ENCODE measurements around the gene COX4I2.
"Not testable (repeated sequence)": the region's sequence is repeated elsewhere in the genome, so short reads cannot be mapped to it uniquely, and the experiment has no call there.

Gene COX4I2

DNA sequence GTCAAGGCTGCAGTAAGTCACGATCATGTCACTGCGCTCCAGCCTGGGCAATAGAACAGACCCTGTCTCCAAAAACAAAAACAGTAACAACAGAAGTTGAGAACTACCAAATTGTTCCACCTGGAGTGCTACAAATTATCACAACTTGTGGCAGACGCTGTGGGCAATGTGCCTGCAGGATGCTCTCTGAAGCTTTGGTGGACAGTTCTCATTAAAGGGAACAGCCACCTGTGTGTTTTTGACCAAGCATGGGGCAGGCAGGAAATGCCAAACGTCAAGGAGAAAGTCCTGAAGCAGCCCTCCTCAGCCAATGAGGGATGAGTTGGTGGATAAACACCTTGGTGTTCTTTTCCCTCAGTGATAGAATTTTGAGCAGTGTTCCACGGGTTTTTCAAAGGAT lies 15.8 kb downstream of the COX4I2 start:
- DNase-seq (ENCODE audit: low read depth in 4 of 4, low spot score in 1 of 4), result no peak

DNA sequence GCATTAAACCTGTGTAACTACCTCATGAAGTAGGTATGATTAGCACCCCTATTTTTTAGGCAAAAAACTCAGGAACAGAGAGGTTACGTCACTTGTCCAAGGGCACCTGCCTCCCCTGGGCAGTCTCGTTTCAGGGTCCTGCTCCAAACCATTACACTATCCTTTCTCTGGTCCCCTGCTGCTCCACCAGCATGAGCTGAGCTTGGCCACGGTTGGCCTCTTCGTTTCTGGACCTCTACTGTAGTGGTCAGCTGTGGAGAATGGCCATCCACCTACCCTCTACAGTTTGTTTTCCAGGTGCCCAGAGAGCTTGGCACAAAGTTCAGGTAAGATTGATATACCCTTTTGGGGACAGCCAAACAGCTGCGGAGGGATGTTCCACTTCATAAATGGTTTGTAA lies 16.8 kb downstream of the COX4I2 start:
- DNase-seq (ENCODE audit: low read depth in 4 of 4, low spot score in 1 of 4), result no peak

DNA sequence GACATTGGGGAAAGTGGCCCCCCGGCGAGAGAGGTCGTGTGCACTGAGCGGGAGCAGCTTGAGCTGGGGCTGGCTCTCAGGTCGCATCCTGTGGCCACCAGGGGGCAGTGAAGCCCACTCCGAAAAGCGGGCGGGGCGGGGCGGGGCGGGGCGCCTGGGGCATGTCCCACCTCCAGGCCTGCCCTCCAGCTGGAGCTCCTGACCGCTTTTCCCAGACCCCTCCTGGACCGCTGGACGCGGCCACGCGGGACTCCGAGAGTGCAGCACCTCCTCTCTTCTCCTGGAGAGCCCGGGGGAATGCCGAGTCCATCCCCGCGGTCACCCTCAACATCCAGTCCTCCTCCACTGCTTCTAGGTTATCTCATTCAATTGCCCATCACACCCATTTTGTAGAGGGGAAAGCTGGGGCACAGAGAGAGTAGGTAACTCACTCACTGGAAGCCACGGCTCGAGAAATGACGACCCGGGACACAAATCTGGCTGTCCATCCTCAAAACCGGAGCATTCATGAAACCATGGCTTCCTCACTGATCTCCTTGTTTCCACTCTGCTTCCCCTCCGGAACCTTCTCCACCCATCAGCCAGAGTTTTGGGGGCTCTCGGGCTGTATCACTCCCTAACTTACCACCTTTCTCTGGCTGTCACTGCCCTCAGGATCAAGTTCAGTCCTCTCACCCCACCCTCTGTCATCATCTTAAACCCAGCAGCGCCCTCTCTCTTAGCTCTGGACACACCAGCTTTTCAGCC lies 24.1 kb downstream of the COX4I2 start:
- peak; percentile 60 to 68 (median 65) for DNase-seq (ENCODE audit: low read depth in 4 of 4, low spot score in 1 of 4)

- DNase-seq (ENCODE audit: low read depth in 4 of 4, low spot score in 1 of 4), result no peak
These were observed 24.7 kb downstream of the COX4I2 start for GRCh38 chr20:31662372-31662854.

GRCh38 chr20:31663524-31663837 lies 25.8 kb downstream of the COX4I2 start:
- DNase-seq (ENCODE audit: low read depth in 4 of 4, low spot score in 1 of 4), result no peak

DNA sequence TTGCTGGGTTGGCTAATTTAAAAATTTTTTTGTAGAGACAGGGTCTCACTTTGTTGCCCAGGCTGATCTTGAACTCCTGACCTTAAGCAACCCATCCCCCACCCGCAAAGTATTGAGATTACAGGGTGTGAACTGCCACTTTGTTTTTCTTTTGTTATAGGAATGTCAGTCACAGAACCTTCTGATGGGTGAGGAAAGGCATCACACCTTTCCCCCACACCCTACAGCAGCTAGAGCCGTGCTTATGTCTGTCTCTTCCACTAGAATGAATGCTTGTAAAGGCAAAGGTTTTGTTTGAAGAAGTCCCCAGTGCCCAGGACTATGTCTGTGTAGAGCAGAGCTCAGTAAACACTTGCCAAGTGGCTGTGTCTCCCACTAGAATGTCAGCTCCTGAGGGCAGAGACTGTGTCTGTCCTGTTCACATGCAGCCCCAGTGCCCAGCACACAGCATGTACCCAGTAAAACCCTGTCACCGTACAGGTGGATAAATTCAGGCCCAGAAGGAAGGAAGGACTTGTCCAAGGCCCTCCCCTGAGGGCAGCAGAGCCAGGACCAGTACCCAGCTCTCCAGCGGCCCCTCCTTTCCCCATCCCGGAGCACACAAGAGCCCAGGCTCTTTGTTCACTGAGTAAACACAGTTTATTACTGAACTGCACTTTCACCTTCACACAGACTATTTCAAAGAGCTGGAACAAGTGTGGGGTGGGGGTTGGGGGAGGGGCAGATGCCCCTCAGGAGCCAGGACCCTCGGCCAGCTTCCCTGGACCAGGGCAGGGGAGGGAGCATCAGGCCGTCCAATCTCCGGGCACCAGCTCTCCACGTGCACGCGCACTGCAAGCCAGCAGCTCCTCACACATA lies 26.4 kb downstream of the COX4I2 start:
- DNase-seq (ENCODE audit: low read depth in 4 of 4, low spot score in 1 of 4), result no peak

- DNase-seq (ENCODE audit: low read depth in 4 of 4, low spot score in 1 of 4), result no peak
These were observed 27.1 kb downstream of the COX4I2 start for GRCh38 chr20:31664696-31665354.

DNA sequence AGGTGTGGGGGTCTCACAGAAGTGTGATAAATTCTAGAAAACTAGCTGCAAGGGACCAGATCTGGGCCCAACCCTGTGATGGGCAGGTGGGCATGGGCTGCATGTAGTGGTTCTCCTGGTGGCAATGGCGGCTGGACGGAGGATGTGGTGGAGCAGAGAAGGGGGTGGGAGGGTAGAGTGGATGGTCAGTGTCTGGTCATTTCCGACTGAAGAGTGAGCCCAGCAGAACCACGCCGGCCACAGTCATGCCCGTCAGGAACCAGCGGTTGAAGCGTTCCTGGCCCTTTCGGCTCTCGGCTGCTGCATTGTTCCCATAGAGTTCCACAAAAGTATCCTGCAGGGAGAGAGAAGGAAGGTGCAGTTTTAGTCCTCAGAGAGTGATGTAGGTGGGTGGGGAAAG lies 28.0 kb downstream of the COX4I2 start:
- DNase-seq (ENCODE audit: low read depth in 4 of 4, low spot score in 1 of 4), result no peak

- DNase-seq (ENCODE audit: low read depth in 4 of 4, low spot score in 1 of 4), result no peak
These were observed 28.7 kb downstream of the COX4I2 start for GRCh38 chr20:31666258-31667042.

DNA sequence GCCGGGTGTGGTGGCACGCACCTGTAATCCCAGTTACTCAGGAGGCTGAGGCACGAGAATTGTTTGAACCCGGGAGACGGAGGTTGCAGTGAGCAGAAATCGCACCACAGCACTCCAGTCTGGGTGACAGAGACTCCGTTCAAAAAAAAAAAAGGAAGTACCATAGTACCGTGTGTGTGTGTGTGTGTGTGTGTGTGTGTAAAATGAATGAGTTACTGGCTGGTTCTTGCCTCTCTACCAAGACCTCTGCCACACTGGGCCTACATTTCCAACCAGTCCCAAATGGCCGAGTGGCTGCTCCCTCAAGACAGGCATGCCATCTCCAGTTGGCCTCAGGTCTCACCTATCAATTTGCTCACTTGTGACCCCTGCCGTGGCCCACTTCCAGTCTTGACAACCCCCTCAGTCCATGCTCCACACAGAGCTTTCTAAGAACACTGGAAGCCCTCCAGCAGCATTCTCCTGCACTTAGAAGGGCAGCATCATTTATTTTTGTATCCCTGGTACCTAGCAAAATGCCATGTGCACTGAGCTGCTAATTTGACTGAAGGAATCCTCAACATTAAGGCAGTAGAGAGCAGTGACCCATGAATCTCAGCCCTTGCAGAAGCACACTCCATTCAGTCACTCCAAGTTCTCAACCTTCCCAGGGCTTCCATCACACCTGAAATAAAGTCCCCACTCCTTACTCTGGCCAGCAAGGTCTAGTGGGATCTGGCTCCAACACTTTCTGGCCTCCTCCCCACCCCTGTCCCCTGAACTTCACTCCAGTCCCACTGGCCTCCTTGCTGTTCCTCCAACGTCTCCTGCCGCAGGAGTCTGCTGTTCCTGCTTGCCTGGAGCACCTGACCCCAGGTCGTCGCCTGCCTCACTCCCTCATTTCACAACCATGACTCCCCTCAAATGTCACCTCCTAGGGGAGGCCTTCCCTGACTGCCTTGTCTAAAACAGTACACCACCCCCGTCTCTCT lies 29.9 kb downstream of the COX4I2 start:
- DNase-seq (ENCODE audit: low read depth in 4 of 4, low spot score in 1 of 4), result no peak

DNA sequence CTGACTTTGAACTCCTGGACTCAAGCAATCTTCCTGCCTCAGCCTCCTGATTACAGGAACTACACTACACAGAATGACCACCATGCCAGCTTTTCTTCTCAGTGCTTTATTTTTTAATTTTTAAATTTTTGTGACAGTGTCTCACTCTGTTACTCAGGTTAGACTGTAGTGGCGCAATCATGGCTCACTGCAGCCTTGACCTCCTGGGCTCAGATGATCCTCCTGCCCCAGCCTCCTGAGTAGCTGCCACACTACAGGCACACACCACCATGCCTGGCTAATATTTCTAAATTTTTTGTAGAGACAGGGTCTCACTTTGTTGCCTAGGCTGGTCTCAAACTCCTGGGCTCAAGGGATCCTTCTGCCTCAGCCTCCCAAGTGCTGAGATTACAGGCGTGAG lies 31.2 kb downstream of the COX4I2 start:
- DNase-seq (ENCODE audit: low read depth in 4 of 4, low spot score in 1 of 4), result not testable (repeated sequence)

DNA sequence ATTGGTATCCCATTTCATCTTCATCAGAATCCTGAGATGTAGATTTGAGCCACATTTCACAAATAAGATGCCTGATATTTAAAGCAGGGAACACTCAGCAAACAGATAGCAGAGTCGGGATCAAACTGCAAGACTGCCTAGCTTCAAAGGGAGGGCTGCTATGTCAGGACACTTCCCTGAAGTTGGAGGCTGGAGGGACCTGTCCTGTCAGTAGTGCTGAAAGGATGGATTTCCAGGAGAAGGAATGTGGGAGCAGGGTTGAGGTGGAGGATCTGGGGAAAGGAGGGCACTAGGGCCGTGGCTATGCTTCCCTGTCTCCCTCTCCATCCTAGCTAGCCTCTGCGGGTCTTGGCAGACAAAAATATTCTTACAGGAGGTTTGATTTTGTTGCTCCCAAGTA lies 32.2 kb downstream of the COX4I2 start:
- no peak for DNase-seq (ENCODE audit: low read depth in 4 of 4, low spot score in 1 of 4)

GRCh38 chr20:31670371-31671228 lies 32.9 kb downstream of the COX4I2 start:
- no peak for DNase-seq (ENCODE audit: low read depth in 4 of 4, low spot score in 1 of 4)

- no peak for DNase-seq (ENCODE audit: low read depth in 4 of 4, low spot score in 1 of 4)
These were observed 33.6 kb downstream of the COX4I2 start for GRCh38 chr20:31671324-31671723.

DNA sequence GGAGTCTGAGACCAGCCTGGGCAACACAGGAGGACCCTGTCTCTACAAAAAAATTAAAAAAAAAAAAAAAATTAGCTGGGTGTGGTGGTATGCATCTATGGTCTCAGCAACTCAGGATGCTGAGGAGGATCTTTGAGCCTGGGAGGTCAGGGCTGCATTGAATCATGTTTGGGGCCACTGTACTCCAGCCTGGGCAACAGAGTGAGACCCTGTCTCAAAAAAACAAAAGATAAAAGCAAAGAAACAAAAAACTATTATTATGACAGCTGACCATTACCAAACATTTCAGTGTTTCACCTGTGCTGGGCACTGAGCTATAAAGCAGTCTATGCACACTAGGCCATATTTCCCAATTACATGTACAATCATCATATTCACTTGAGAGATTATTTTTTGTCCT lies 35.7 kb downstream of the COX4I2 start:
- no peak for DNase-seq (ENCODE audit: low read depth in 4 of 4, low spot score in 1 of 4)

GRCh38 chr20:31673943-31674463 lies 36.3 kb downstream of the COX4I2 start:
- DNase-seq (ENCODE audit: low read depth in 4 of 4, low spot score in 1 of 4), result no peak

- DNase-seq (ENCODE audit: low read depth in 4 of 4, low spot score in 1 of 4), result peak in 2 of 4 experiments; percentile 21 to 46
These were observed 37.4 kb downstream of the COX4I2 start for GRCh38 chr20:31674895-31675827.
